Ishikawa (cell line): ENCODE measurements around the gene DOCK2.

Experiments
- CEBPB ChIP-seq: IDR thresholded peaks from 2 replicates; pipeline ENCODE4 v1.6.1; 2012
- CREB1 ChIP-seq: IDR thresholded peaks from 2 replicates; pipeline ENCODE4 v1.6.1; 2012; ENCODE audit warnings: low read depth
- EGR1 ChIP-seq: IDR thresholded peaks from 2 replicates; pipeline ENCODE4 v1.6.1; 2012
- EP300 ChIP-seq: IDR thresholded peaks from 2 replicates; pipeline ENCODE4 v1.6.1; 2012; ENCODE audit warnings: borderline replicate concordance
- FOXM1 ChIP-seq: IDR thresholded peaks from 2 replicates; pipeline ENCODE4 v1.6.1; 2012; ENCODE audit warnings: low read depth, borderline replicate concordance
- NFIC ChIP-seq: IDR thresholded peaks from 2 replicates; pipeline ENCODE4 v1.6.1; 2012
- RAD21 ChIP-seq: IDR thresholded peaks from 2 replicates; pipeline ENCODE4 v1.6.1; 2012; ENCODE audit warnings: low read depth
- TAF1 ChIP-seq: IDR thresholded peaks from 2 replicates; pipeline ENCODE4 v1.6.1; 2012; ENCODE audit warnings: low read depth, mild to moderate bottlenecking
- TCF12 ChIP-seq: IDR thresholded peaks from 2 replicates; pipeline ENCODE4 v1.6.1; 2012; ENCODE audit warnings: low read depth
- TEAD4 ChIP-seq: IDR thresholded peaks from 2 replicates; pipeline ENCODE4 v1.6.1; 2012
- YY1 ChIP-seq: IDR thresholded peaks from 2 replicates; pipeline ENCODE4 v1.6.1; 2012; ENCODE audit warnings: low read depth
- ZBTB7A ChIP-seq: IDR thresholded peaks from 2 replicates; pipeline ENCODE4 v1.6.1; 2012; ENCODE audit warnings: low read depth
- TF ChIP-seq, protein P1 (sequence below): IDR thresholded peaks from 2 replicates; pipeline ENCODE4 v1.6.1; 2012
- TF ChIP-seq, protein P2 (sequence below): IDR thresholded peaks from 2 replicates; pipeline ENCODE4 v1.6.1; 2012; ENCODE audit warnings: low read depth, mild to moderate bottlenecking
- TF ChIP-seq, protein P3 (sequence below): IDR thresholded peaks from 2 replicates; pipeline ENCODE4 v1.6.1; 2012

DOCK2 gene

DNA sequence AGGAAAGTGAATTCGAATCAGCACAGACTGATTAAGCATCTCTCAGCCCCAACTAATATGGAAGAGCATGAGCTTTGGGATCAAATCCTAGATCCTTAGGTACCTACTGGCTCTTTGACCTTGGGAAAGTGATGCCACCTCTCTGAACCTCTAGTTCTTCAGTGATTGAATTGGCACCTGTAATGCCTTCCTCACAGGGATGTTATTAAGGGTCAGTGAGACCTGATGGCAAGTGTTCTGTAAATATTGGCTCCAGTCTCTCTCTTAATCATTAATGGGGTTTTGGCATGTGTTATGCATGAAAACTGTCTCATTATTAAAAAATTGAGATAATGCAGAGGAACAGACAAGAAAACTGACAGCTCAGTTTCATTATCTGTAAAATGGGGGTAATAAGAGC is 227.4 kb downstream of the DOCK2 start:
- TF ChIP-seq FOXM1: no peak
- TF ChIP-seq ZBTB7A: no peak
- TF ChIP-seq, protein P1, sequence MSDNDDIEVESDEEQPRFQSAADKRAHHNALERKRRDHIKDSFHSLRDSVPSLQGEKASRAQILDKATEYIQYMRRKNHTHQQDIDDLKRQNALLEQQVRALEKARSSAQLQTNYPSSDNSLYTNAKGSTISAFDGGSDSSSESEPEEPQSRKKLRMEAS: no peak
- no peak for TF ChIP-seq NFIC
- no peak for TF ChIP-seq TEAD4

DNA sequence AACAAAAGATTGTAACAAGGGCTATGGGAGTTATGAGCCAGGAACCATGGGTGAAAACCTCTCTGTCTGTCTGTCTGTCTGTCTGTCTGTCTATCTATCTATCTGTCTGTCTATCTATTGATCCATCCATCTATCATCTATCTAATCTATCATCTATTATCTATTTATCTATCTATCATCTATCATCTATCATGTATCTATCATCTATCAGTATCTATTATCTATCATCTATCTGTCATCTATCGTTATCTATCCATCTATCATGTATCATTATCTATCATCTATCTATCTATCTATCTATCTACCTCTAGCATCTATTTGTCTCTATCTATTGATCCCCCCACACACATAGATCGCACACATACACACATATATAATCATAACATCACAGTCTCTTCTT is 230.3 kb downstream of the DOCK2 start:
- TF ChIP-seq FOXM1 (no peak), TAF1 (no peak), EGR1 (no peak), RAD21 (no peak)

DNA sequence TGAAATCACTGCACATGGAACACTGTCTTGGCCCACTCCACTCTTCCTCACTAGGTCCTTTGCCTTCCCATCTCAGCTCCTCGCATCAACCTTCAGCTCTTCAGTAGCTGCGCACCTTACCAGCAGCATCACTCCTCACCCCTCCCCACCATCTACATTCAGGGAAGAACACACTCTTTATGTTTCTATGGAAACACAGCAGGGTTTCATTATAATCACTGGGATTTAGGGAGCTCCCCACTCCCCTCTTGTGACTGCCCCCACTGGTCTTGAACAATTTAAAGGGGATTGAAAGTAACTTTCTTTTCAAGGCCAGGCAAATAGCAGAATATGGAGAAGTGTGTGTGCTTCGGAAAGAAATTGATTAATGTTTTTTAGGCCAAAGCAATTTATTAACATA is 232.0 kb downstream of the DOCK2 start:
- TF ChIP-seq, protein P1: no peak
- no peak for TF ChIP-seq FOXM1
- no peak for TF ChIP-seq EGR1
- no peak for TF ChIP-seq NFIC

DNA sequence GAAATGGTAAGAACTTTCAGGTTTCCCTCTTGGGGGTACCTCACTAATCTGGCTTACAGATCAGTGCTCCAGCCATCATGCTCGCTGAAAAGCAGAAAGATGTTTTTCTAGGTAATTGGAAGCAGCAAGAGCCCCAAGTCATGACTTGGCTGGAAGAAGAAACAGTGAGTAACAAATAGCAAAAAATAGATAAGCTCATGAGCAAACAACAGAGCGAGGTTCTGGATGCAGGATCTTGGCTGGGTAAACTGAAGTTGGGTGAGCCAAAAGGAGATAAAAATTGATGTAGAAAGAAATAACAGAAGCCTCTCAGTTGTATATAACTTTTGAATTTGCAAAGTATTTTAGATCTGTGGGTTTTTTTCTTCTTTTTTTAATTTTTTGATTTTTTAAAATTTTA is 233.1 kb downstream of the DOCK2 start:
- TF ChIP-seq EGR1: no peak
- no peak for TF ChIP-seq TEAD4
- TF ChIP-seq, protein P1: no peak
- no peak for TF ChIP-seq ZBTB7A
- TF ChIP-seq CREB1: no peak
- TF ChIP-seq EP300: no peak
- TF ChIP-seq FOXM1: no peak
- TF ChIP-seq, protein P2, sequence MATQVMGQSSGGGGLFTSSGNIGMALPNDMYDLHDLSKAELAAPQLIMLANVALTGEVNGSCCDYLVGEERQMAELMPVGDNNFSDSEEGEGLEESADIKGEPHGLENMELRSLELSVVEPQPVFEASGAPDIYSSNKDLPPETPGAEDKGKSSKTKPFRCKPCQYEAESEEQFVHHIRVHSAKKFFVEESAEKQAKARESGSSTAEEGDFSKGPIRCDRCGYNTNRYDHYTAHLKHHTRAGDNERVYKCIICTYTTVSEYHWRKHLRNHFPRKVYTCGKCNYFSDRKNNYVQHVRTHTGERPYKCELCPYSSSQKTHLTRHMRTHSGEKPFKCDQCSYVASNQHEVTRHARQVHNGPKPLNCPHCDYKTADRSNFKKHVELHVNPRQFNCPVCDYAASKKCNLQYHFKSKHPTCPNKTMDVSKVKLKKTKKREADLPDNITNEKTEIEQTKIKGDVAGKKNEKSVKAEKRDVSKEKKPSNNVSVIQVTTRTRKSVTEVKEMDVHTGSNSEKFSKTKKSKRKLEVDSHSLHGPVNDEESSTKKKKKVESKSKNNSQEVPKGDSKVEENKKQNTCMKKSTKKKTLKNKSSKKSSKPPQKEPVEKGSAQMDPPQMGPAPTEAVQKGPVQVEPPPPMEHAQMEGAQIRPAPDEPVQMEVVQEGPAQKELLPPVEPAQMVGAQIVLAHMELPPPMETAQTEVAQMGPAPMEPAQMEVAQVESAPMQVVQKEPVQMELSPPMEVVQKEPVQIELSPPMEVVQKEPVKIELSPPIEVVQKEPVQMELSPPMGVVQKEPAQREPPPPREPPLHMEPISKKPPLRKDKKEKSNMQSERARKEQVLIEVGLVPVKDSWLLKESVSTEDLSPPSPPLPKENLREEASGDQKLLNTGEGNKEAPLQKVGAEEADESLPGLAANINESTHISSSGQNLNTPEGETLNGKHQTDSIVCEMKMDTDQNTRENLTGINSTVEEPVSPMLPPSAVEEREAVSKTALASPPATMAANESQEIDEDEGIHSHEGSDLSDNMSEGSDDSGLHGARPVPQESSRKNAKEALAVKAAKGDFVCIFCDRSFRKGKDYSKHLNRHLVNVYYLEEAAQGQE: no peak
- no peak for TF ChIP-seq TCF12
- TF ChIP-seq CEBPB: no peak
- no peak for TF ChIP-seq TAF1
- TF ChIP-seq RAD21: no peak
- TF ChIP-seq, protein P3, sequence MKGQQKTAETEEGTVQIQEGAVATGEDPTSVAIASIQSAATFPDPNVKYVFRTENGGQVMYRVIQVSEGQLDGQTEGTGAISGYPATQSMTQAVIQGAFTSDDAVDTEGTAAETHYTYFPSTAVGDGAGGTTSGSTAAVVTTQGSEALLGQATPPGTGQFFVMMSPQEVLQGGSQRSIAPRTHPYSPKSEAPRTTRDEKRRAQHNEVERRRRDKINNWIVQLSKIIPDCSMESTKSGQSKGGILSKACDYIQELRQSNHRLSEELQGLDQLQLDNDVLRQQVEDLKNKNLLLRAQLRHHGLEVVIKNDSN: no peak
- no peak for TF ChIP-seq NFIC
- TF ChIP-seq YY1: no peak

DNA sequence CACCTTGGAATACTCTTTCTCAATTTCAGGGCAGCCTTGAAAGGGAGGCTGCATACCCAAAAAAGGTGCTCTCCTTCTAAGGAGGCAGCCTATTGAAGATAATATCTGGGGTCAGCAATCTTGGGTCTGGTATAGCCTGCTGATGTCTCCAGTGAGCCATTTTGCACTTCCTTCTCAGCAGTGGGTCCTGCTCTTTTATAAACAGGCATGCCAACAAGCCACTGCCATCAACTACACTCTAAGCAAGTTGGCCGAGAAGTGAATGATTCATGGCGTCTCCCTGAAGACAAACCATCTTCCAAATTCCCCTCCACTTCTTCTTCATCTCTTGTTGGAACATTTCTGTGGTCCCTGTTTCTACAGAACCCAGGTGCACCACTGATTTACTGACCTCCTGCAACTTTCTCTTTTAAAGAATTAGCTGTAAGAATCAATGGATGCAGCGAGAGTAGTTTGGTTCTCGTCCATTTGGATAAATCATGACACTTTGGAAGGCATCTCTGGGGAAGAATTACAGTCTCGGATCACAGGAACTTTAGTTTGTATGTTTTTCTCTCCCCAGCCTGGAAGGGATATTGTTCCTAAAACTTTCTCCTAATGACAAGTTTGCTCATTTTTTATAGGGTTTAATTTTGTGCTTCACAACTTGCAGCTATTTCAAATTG is 234.9 kb downstream of the DOCK2 start:
- TF ChIP-seq ZBTB7A: no peak
- TF ChIP-seq TCF12: no peak
- TF ChIP-seq EGR1: no peak
- no peak for TF ChIP-seq RAD21
- no peak for TF ChIP-seq TEAD4

DNA sequence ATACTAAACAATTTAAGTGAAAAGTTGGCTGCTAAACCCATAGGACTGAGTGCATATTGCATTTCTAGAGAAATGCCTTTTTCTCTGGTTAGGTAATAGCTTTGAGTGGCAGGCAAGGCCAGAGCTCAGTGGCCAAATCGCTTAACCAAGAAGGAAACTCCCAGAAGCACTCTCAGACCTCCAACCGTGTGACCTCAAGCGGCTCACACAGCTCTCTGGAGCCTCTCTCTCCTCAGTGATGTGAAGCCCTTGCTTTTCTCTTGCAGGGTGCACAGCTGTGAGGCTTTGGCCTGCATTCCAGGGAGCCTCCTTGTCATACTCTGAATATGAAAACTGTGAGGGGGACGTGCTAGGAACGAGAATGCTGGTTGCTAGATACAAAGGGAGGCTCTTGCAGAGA is 236.6 kb downstream of the DOCK2 start:
- TF ChIP-seq CREB1: no peak
- no peak for TF ChIP-seq FOXM1
- no peak for TF ChIP-seq EGR1
- TF ChIP-seq TCF12: no peak
- TF ChIP-seq NFIC: no peak
- TF ChIP-seq, protein P1: no peak
- TF ChIP-seq, protein P3: no peak
- no peak for TF ChIP-seq ZBTB7A
- no peak for TF ChIP-seq TEAD4
- no peak for TF ChIP-seq EP300
- TF ChIP-seq, protein P2: no peak
- no peak for TF ChIP-seq YY1
- TF ChIP-seq TAF1: no peak
- no peak for TF ChIP-seq CEBPB
- TF ChIP-seq RAD21: no peak
